Activated naive CD4-positive, alpha-beta T cell treated with anti-CD3 and anti-CD28 coated beads for 36 hours (primary cell): Measurements from ENCODE around the gene DUSP15. TPM values are rescaled to one million over a fixed set of nuclear protein-coding genes. Genes with fewer than 3 reads are reported as not detected.

Experiments used
- CTCF ChIA-PET: fragments of 350-600 bp; sonication (Branson Sonifier 250); formaldehyde crosslinking; loops from one replicate; lab custom pipeline; 2021; ENCODE audit warnings: antibody characterized with exemption; lab: Charles Lee
- DNase-seq: peaks from one replicate; pipeline ENCODE4 v3.0.0-alpha.2; 2020
- H3K27ac Mint-ChIP-seq: one replicate; pipeline ENCODE4 v1.8.0; 2021; ENCODE audit warnings: mild to moderate bottlenecking, mixed read lengths
- H3K27me3 Mint-ChIP-seq: one replicate; pipeline ENCODE4 v1.8.0; 2021; ENCODE audit warnings: low read depth, mixed read lengths
- H3K36me3 Mint-ChIP-seq: one replicate; pipeline ENCODE4 v1.8.0; 2021; ENCODE audit warnings: low read depth, mixed read lengths
- H3K4me1 Mint-ChIP-seq: one replicate; pipeline ENCODE4 v1.8.0; 2021; ENCODE audit warnings: low read depth, mixed read lengths
- H3K4me3 Mint-ChIP-seq: one replicate; pipeline ENCODE4 v1.8.0; 2021; ENCODE audit warnings: mild to moderate bottlenecking, moderate library complexity, mixed read lengths
- H3K9me3 Mint-ChIP-seq: one replicate; pipeline ENCODE4 v1.8.0; 2021; ENCODE audit warnings: mixed read lengths
- intact Hi-C: fragments of 100-400 bp; cut with micrococcal nuclease; formaldehyde crosslinking; loops from one replicate; pipeline ENCODE4 v1.15.1; 2023
- total RNA-seq, 2 experiments: library from RNA; stranded (reverse); gene quantifications; one replicate each; pipeline ENCODE4 v1.2.3, GENCODE V29; 2021

The DUSP15 gene
- total RNA-seq, 2 experiments from 2014 or later, result not detected

- CTCF ChIA-PET, result interaction anchor here (0.6 to 2.4 kb wide), 2 partner anchors 29 to 219 kb away, joined by 3 to 9 read pairs; no protein-coding TSS in a partner anchor
- H3K9me3 Mint-ChIP-seq, result no peaks in the 10 kb centered on the region
- peaks cover 13% of the 10 kb centered on the region for H3K4me1 Mint-ChIP-seq
- H3K27ac Mint-ChIP-seq, result no peak overlapping the region
- intact Hi-C loops, result no loop called here
- peaks cover 2% of the 10 kb centered on the region for H3K27me3 Mint-ChIP-seq
- no peak for DNase-seq
- no peak overlapping the region for H3K4me3 Mint-ChIP-seq
- H3K36me3 Mint-ChIP-seq, result no peaks in the 10 kb centered on the region
These were observed 11.6 kb upstream of the DUSP15 start for GRCh38 chr20:31881945-31882344.

- Mint-ChIP-seq H3K27ac (peak overlapping the region; percentile 50), H3K27me3 (peaks cover 2% of the 10 kb centered on the region), H3K4me3 (peak overlapping the region; percentile 88), H3K4me1 (peaks cover 13% of the 10 kb centered on the region), H3K36me3 (no peaks in the 10 kb centered on the region), H3K9me3 (no peaks in the 10 kb centered on the region)
- peak; percentile 78 for DNase-seq
- intact Hi-C loops, result no loop called here
- CTCF ChIA-PET, result interaction anchor here (0.6 to 2.7 kb wide), 5 partner anchors 8 to 152 kb away, joined by 3 to 10 read pairs (median 5); partner anchors contain the start of genes DUSP15 and TTLL9
These were observed 9.0 kb upstream of the DUSP15 start for GRCh38 chr20:31879143-31879987.

GRCh38 chr20:31877684-31878083, 7.4 kb upstream of the DUSP15 start:
- Mint-ChIP-seq H3K9me3 (no peaks in the 10 kb centered on the region), H3K27me3 (peaks cover 2% of the 10 kb centered on the region), H3K36me3 (no peaks in the 10 kb centered on the region), H3K4me1 (peaks cover 13% of the 10 kb centered on the region), H3K27ac (no peak overlapping the region), H3K4me3 (no peak overlapping the region)
- CTCF ChIA-PET, result no interaction called here
- intact Hi-C loops, result no loop called here
- DNase-seq, result no peak

- CTCF ChIA-PET, result no interaction called here
- Mint-ChIP-seq H3K9me3 (no peaks in the 10 kb centered on the region), H3K4me1 (peaks cover 17% of the 10 kb centered on the region), H3K36me3 (no peaks in the 10 kb centered on the region), H3K4me3 (no peak overlapping the region), H3K27ac (no peak overlapping the region), H3K27me3 (peaks cover 17% of the 10 kb centered on the region)
- no peak for DNase-seq
- intact Hi-C loops, result no loop called here
These were observed 5.3 kb upstream of the DUSP15 start for GRCh38 chr20:31875671-31876070.

- Mint-ChIP-seq H3K27ac (no peak overlapping the region), H3K9me3 (no peaks in the 10 kb centered on the region)
- CTCF ChIA-PET, result interaction anchor here (1.6 to 2.5 kb wide), 2 partner anchors 8 to 80 kb away, joined by 6 to 10 read pairs; partner anchors contain the start of gene PDRG1
These were observed 2.1 kb upstream of the DUSP15 start for GRCh38 chr20:31872406-31872805.

GRCh38 chr20:31871618-31871954, 1.3 kb upstream of the DUSP15 start:
- CTCF ChIA-PET, result interaction anchor here (1.0 to 2.5 kb wide), 5 partner anchors 9 to 81 kb away, joined by 4 to 10 read pairs (median 5); partner anchors contain the start of gene PDRG1
- Mint-ChIP-seq H3K4me3 (no peak overlapping the region), H3K27me3 (peaks cover 31% of the 10 kb centered on the region), H3K4me1 (peaks cover 12% of the 10 kb centered on the region), H3K27ac (no peak overlapping the region), H3K36me3 (no peaks in the 10 kb centered on the region), H3K9me3 (no peaks in the 10 kb centered on the region)
- DNase-seq, result no peak
- intact Hi-C loops, result no loop called here

More at GRCh38 chr20:31872406-31872805, 2.1 kb upstream of the DUSP15 start:
- no peak for DNase-seq
- no peaks in the 10 kb centered on the region for H3K36me3 Mint-ChIP-seq
- intact Hi-C loops, result no loop called here
- no peak overlapping the region for H3K4me3 Mint-ChIP-seq
- H3K27me3 Mint-ChIP-seq, result peaks cover 31% of the 10 kb centered on the region
- peaks cover 12% of the 10 kb centered on the region for H3K4me1 Mint-ChIP-seq

- Mint-ChIP-seq H3K27ac (no peak overlapping the region), H3K27me3 (peaks cover 31% of the 10 kb centered on the region), H3K4me1 (peaks cover 12% of the 10 kb centered on the region), H3K36me3 (no peaks in the 10 kb centered on the region), H3K4me3 (peak overlapping the region; percentile 42), H3K9me3 (no peaks in the 10 kb centered on the region)
- intact Hi-C loops, result no loop called here
- CTCF ChIA-PET, result interaction anchor here (0.6 to 2.5 kb wide), 6 partner anchors 9 to 81 kb away, joined by 3 to 10 read pairs (median 5); partner anchors contain the start of gene PDRG1
- DNase-seq, result no peak
These were observed 645 bp upstream of the DUSP15 start for GRCh38 chr20:31870726-31871617.

GRCh38 chr20:31869673-31869941, 720 bp downstream of the DUSP15 start:
- intact Hi-C loops, result no loop called here
- CTCF ChIA-PET, result no interaction called here
- Mint-ChIP-seq H3K27me3 (peaks cover 31% of the 10 kb centered on the region), H3K4me1 (peaks cover 12% of the 10 kb centered on the region), H3K9me3 (no peaks in the 10 kb centered on the region), H3K36me3 (no peaks in the 10 kb centered on the region), H3K27ac (no peak overlapping the region), H3K4me3 (peak overlapping the region; percentile 69)
- DNase-seq, result no peak

GRCh38 chr20:31868853-31869672, 1.3 kb downstream of the DUSP15 start:
- Mint-ChIP-seq H3K4me3 (peak overlapping the region; percentile 69), H3K9me3 (no peaks in the 10 kb centered on the region), H3K27ac (no peak overlapping the region), H3K4me1 (peaks cover 12% of the 10 kb centered on the region), H3K36me3 (no peaks in the 10 kb centered on the region), H3K27me3 (peaks cover 31% of the 10 kb centered on the region)
- DNase-seq, result no peak
- intact Hi-C loops, result no loop called here
- CTCF ChIA-PET, result interaction anchor here (0.6 kb wide), 1 partner anchor 602 kb away, joined by 5 read pairs; no protein-coding TSS in a partner anchor

GRCh38 chr20:31866221-31866620, 4.1 kb downstream of the DUSP15 start:
- Mint-ChIP-seq H3K9me3 (no peaks in the 10 kb centered on the region), H3K27me3 (peaks cover 27% of the 10 kb centered on the region), H3K4me1 (peaks cover 14% of the 10 kb centered on the region), H3K36me3 (no peaks in the 10 kb centered on the region), H3K4me3 (no peak overlapping the region), H3K27ac (no peak overlapping the region)
- intact Hi-C loops, result no loop called here
- no peak for DNase-seq
- CTCF ChIA-PET, result interaction anchor here (0.6 kb wide), 1 partner anchor 97 kb away, joined by 3 read pairs; no protein-coding TSS in a partner anchor

- intact Hi-C loops, result no loop called here
- Mint-ChIP-seq H3K27ac (no peak overlapping the region), H3K4me1 (peaks cover 11% of the 10 kb centered on the region), H3K9me3 (no peaks in the 10 kb centered on the region), H3K4me3 (no peak overlapping the region), H3K36me3 (no peaks in the 10 kb centered on the region), H3K27me3 (peaks cover 27% of the 10 kb centered on the region)
- no peak for DNase-seq
- CTCF ChIA-PET, result interaction anchor here (1.0 to 1.3 kb wide), 4 partner anchors 12 to 87 kb away, joined by 3 to 6 read pairs (median 4); partner anchors contain the start of gene PDRG1
These were observed 5.6 kb downstream of the DUSP15 start for GRCh38 chr20:31864521-31865400.
